Colonic mucosa (tissue), 4 donors: ENCODE data around the gene SMARCB1. TPM values are rescaled to one million over a fixed set of nuclear protein-coding genes. Genes with fewer than 3 reads are reported as not detected.

Experiments
- DNase-seq: peaks from one replicate; pipeline ENCODE4 v3.0.0-alpha.2; 2020
- H3K27ac ChIP-seq: fragments of 200-600 bp; one replicate; pipeline ENCODE4 v1.8.0; 2021
- H3K27me3 ChIP-seq: fragments of 200-600 bp; one replicate; pipeline ENCODE4 v1.8.0; 2021
- H3K36me3 ChIP-seq: fragments of 200-600 bp; one replicate; pipeline ENCODE4 v1.8.0; 2021
- H3K4me1 ChIP-seq: fragments of 200-600 bp; one replicate; pipeline ENCODE4 v1.8.0; 2021; ENCODE audit warnings: mild to moderate bottlenecking
- H3K4me3 ChIP-seq: fragments of 200-600 bp; one replicate; pipeline ENCODE4 v1.8.0; 2021
- H3K9ac ChIP-seq, 2 donors: one replicate each; pipeline ENCODE4 v1.7.0; 2013; ENCODE audit warnings: control low read depth in 2 of 2, low read depth in 2 of 2, low read length in 2 of 2
- H3K9me3 ChIP-seq: fragments of 200-600 bp; one replicate; pipeline ENCODE4 v1.8.0; 2021
- intact Hi-C: fragments of 100-400 bp; cut with DNase I; formaldehyde crosslinking; loops from one replicate; pipeline ENCODE4 v1.14.1; 2022
- total RNA-seq, 2 donors: library from RNA; stranded (reverse); fragmentation: NEBNext Ultra II Directional in 1 of 2; extraction: Animal tissue kit (Norgen Biotek cat#: 25700) in 1 of 2; gene quantifications; one replicate each; pipeline ENCODE4 v1.2.1, GENCODE V29; 2021
- TF ChIP-seq, protein P1 (sequence below): fragments of 200-600 bp; IDR thresholded peaks from one replicate; pipeline ENCODE4 v1.8.0; 2022; ENCODE audit warnings: antibody characterized with exemption, mild to moderate bottlenecking
- donor health status: healthy.
- donor health status: DM: no; HTN: no; CAD: no.
- donor health status: DM: no; HTN: no; CAD: no.

SMARCB1 gene
- total RNA-seq, 2 donors from 2014 or later, result 77.8 to 96.0 TPM

DNA sequence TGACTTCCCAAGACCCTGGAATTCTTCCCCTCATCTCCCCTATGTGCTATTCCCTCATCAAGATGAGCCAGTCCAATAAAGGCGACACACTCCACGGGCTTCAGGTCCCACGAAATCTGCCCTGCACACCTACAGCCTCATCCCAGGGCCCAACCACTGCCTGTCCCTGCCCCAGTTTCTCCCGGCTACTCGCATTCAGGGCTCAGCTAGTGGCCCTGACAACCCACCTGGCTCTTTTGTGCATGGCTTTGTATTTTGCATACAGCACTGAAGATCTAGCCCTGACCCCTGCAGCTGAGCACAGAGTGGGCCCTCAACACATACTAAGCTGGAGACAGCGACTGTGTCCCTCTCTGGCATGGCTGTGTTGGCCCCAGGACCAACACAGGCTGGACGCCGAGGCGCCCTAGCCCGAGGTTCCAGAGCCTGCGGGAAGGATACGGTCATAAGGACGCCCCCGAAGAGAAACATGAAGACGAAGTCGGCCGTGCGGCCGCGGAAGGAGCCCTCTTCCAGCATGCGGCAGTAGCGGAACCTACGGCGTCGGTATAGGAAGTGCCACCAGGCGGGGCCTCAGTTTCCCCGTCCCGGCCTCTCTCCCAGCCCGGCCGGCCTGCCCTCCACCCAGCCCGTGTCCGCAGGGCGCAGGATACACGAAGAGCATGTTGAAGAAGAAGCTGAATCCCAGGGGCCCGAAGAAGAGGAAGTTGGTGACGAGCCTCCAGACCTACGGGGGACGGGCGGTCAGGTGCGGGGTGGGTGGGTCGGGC is 51.3 kb downstream of the SMARCB1 start:
- DNase-seq, result no peak
- intact Hi-C loops, result no loop called here
- Histone ChIP-seq H3K9me3 (no peaks in the 10 kb centered on the region), H3K4me3 (peak overlapping the region; percentile 39), H3K9ac (no peak overlapping the region), H3K4me1 (no peaks in the 10 kb centered on the region), H3K27me3 (no peaks in the 10 kb centered on the region), H3K36me3 (no peaks in the 10 kb centered on the region), H3K27ac (no peak overlapping the region)
- TF ChIP-seq, protein P1, sequence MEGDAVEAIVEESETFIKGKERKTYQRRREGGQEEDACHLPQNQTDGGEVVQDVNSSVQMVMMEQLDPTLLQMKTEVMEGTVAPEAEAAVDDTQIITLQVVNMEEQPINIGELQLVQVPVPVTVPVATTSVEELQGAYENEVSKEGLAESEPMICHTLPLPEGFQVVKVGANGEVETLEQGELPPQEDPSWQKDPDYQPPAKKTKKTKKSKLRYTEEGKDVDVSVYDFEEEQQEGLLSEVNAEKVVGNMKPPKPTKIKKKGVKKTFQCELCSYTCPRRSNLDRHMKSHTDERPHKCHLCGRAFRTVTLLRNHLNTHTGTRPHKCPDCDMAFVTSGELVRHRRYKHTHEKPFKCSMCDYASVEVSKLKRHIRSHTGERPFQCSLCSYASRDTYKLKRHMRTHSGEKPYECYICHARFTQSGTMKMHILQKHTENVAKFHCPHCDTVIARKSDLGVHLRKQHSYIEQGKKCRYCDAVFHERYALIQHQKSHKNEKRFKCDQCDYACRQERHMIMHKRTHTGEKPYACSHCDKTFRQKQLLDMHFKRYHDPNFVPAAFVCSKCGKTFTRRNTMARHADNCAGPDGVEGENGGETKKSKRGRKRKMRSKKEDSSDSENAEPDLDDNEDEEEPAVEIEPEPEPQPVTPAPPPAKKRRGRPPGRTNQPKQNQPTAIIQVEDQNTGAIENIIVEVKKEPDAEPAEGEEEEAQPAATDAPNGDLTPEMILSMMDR, result no peak

DNA sequence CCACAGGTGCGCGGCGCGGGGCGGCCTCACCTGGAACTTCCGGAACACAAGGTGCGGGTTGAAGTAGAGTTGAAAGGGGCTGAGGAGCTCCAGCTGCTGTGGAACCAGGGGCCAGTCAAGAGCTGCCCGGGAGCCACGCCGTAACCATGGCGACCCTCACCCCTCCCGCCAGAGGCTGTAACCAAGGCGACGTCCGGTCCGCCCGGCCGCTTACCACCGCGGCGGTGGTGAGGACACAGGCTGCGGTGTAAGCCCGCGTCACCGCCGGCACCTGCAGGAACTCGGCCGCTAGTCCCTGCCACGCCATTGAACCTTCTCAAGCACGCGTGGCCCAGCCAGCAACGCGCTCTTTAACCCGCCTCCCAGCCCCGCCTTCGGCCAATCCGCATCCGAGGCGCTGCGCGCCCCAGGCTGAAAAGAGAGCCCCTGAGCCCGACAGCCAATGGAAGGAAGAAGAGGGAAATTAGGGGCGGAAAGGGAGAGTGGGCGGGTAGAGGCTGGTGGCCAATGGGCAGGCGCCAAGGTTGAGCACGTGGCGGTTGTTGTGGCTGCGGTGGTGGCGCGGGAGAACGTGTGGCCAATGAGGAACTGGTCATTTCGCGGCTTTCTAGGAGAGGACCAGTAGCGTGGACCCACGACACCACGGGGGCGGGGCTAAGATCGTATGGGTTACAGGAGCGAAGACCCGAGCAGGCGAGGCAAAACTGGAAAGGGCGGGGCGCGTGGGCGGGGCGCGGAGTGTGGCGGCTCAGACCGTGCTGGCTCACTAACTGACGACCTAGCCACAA is 52.1 kb downstream of the SMARCB1 start, which contains the start of gene DERL3:
Gene DERL3, minus strand, starts transcription at position 326 of the 788 bp plus-strand sequence. Its CDS starts 19 bp downstream, at position 307.
- Histone ChIP-seq H3K9me3 (no peaks in the 10 kb centered on the region), H3K36me3 (no peaks in the 10 kb centered on the region), H3K4me1 (no peaks in the 10 kb centered on the region), H3K9ac (peak within 1 kb of the TSS in 1 of 2 donors; percentile 19), H3K27me3 (no peaks in the 10 kb centered on the region), H3K4me3 (peak within 1 kb of the TSS; percentile 39), H3K27ac (no peak within 1 kb of the TSS)
- TF ChIP-seq, protein P1, result no peak
- DNase-seq, result peak; percentile 100
- intact Hi-C loops, result no loop called here

- H3K27me3 ChIP-seq, result no peaks in the 10 kb centered on the region
- no peak overlapping the region for H3K4me3 ChIP-seq
- no peaks in the 10 kb centered on the region for H3K4me1 ChIP-seq
- no peaks in the 10 kb centered on the region for H3K36me3 ChIP-seq
- H3K27ac ChIP-seq, result no peak overlapping the region
- intact Hi-C loops, result no loop called here
- no peak for DNase-seq
- H3K9ac ChIP-seq, result no peak overlapping the region
- H3K9me3 ChIP-seq, result no peaks in the 10 kb centered on the region
- TF ChIP-seq, protein P1, result no peak
Measured at GRCh38 chr22:23840026-23840425, 53.3 kb downstream of the SMARCB1 start.

DNA sequence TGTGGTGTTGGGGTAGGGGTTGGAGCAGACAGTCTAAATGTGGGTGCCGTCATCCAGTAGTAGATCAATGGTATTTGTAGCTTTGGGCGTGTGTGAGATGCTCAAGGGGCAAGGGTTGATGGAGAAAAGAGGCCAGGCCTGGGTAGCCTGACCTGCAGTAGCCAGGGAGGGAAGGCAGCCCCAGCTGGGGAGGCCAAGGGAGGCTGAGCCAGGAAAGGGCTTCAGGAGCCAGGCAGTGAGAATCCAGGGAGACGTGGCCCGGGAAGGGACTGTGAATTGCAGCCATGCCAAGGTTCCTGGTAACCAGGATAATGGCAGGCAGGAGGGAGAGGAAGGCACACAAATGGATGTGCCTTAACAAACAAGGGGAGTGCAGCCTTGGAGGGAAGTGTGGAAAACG is 54.5 kb downstream of the SMARCB1 start:
- no peaks in the 10 kb centered on the region for H3K4me1 ChIP-seq

DNA sequence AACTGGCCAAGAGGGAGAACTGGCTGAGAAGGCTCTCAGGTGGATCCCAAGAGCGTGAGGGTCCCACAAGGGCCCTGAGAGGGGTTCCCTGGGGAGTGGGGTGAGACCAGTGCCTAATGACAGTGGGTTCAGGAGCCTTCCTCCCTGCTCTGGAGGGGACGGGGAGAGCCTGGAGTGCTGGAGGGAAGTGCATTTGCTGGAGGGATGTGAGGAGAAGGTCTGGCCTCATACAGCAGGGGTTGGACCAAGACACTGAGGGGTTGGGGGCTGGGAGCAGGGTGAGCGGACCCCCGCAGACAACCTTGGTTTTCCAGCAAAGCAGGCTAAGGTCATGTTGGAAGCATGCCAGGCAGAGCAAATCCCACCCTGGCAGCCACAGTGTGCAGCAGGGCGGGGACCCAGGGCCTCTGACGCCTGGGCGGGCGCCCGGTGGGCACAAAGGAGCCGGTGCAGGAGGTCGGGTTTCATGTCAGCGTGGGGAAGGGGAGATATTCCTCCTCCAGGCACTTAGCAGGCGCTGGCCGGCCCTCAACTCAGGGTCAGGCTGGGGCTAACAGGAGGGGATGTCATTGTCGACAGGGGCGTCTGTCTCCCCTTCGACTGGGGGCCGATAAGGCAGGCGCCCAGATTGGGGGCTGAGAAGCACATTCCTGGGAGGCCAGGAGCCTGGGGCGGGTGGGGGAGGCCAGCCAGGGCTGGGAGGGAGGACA is 55.1 kb downstream of the SMARCB1 start:
- Histone ChIP-seq H3K9ac (no peak overlapping the region), H3K27me3 (no peaks in the 10 kb centered on the region), H3K36me3 (no peaks in the 10 kb centered on the region), H3K4me3 (no peak overlapping the region), H3K27ac (no peak overlapping the region), H3K4me1 (no peaks in the 10 kb centered on the region), H3K9me3 (no peaks in the 10 kb centered on the region)
- DNase-seq, result no peak
- TF ChIP-seq, protein P1, result no peak
- intact Hi-C loops, result no loop called here

More for the DNA sequence above, 54.5 kb downstream of the SMARCB1 start:
- no peak for DNase-seq
- intact Hi-C loops, result no loop called here
- Histone ChIP-seq H3K27me3 (no peaks in the 10 kb centered on the region), H3K4me3 (no peak overlapping the region), H3K9me3 (no peaks in the 10 kb centered on the region), H3K27ac (no peak overlapping the region), H3K9ac (no peak overlapping the region), H3K36me3 (no peaks in the 10 kb centered on the region)
- TF ChIP-seq, protein P1, result no peak
